CD1c-positive myeloid dendritic cell (primary cell): Measurements from ENCODE around the gene ZBTB20.
A peak's percentile ranks its signal among the peaks of the same experiment; 100 is the strongest.
"Not testable (repeated sequence)": the region's sequence is repeated elsewhere in the genome, so short reads cannot be mapped to it uniquely, and the experiment has no call there.

Source experiments
- DNase-seq: peaks from one replicate; pipeline ENCODE4 v3.0.0-alpha.2; 2016; ENCODE audit errors: extremely low spot score

ZBTB20 gene

GRCh38 chr3:114714957-114715460, 432.1 kb downstream of the ZBTB20 start:
- DNase-seq = no peak

- no peak for DNase-seq
Observed at GRCh38 chr3:114714237-114714636, 432.9 kb downstream of the ZBTB20 start.

GRCh38 chr3:114712728-114713492, 434.2 kb downstream of the ZBTB20 start:
- no peak for DNase-seq

GRCh38 chr3:114711321-114711886, 435.7 kb downstream of the ZBTB20 start:
- no peak for DNase-seq

- peak; percentile 68 for DNase-seq
Observed at GRCh38 chr3:114709102-114709501, 438.0 kb downstream of the ZBTB20 start.

- no peak for DNase-seq
Observed at GRCh38 chr3:114707252-114707860, 439.7 kb downstream of the ZBTB20 start.

- peak; percentile 20 for DNase-seq
Observed at GRCh38 chr3:114706591-114707232, 440.4 kb downstream of the ZBTB20 start.

GRCh38 chr3:114700637-114701234, 446.4 kb downstream of the ZBTB20 start:
- no peak for DNase-seq

GRCh38 chr3:114698146-114699105, 448.7 kb downstream of the ZBTB20 start:
- DNase-seq = peak; percentile 41

- DNase-seq = peak; percentile 71
Observed at GRCh38 chr3:114697401-114697800, 449.7 kb downstream of the ZBTB20 start.

GRCh38 chr3:114694251-114694650, 452.8 kb downstream of the ZBTB20 start:
- no peak for DNase-seq

- no peak for DNase-seq
Observed at GRCh38 chr3:114691871-114692270, 455.2 kb downstream of the ZBTB20 start.

- no peak for DNase-seq
Observed at GRCh38 chr3:114690911-114691310, 456.2 kb downstream of the ZBTB20 start.

GRCh38 chr3:114687151-114687550, 459.9 kb downstream of the ZBTB20 start:
- DNase-seq = no peak

GRCh38 chr3:114686621-114687020, 460.5 kb downstream of the ZBTB20 start:
- DNase-seq = no peak

GRCh38 chr3:114685161-114685560, 461.9 kb downstream of the ZBTB20 start:
- DNase-seq = no peak

GRCh38 chr3:114680299-114680698, 466.8 kb downstream of the ZBTB20 start:
- no peak for DNase-seq

- DNase-seq = not testable (repeated sequence)
Observed at GRCh38 chr3:114679773-114680172, 467.3 kb downstream of the ZBTB20 start.

GRCh38 chr3:114675104-114675503, 472.0 kb downstream of the ZBTB20 start:
- no peak for DNase-seq

- no peak for DNase-seq
Observed at GRCh38 chr3:114674036-114674435, 473.1 kb downstream of the ZBTB20 start.

- no peak for DNase-seq
Observed at GRCh38 chr3:114673481-114673880, 473.6 kb downstream of the ZBTB20 start.
